Measurements from ENCODE around the gene CTR9.

DNA sequence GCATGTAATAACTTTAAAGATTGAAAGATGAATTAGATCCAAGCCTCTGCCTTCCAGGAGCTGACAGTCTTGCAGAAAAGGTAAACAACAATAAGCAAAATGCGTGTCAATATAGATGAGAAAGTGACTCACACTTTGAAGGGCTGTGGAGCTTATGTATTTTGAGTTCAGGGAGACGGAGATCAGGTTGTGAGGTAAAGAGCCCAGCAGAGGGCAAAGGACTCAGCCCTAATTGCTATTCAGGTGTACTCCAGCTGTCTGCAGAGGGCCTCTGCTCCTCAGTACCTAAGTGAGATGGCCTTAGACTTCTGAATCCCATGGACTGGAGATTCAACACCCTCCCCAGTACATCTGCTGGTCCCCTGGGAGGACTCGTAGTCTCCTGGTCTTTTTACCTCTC is 22.9 kb upstream of the CTR9 start:
- TF ChIP-seq, protein P1, sequence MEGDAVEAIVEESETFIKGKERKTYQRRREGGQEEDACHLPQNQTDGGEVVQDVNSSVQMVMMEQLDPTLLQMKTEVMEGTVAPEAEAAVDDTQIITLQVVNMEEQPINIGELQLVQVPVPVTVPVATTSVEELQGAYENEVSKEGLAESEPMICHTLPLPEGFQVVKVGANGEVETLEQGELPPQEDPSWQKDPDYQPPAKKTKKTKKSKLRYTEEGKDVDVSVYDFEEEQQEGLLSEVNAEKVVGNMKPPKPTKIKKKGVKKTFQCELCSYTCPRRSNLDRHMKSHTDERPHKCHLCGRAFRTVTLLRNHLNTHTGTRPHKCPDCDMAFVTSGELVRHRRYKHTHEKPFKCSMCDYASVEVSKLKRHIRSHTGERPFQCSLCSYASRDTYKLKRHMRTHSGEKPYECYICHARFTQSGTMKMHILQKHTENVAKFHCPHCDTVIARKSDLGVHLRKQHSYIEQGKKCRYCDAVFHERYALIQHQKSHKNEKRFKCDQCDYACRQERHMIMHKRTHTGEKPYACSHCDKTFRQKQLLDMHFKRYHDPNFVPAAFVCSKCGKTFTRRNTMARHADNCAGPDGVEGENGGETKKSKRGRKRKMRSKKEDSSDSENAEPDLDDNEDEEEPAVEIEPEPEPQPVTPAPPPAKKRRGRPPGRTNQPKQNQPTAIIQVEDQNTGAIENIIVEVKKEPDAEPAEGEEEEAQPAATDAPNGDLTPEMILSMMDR (conservative IDR thresholded peaks at IDR 0.05 in 1 of 2, IDR thresholded peaks at IDR 0.05 in 1 of 2; ENCODE audit: extremely low read depth in 1 of 2, insufficient read depth in 1 of 2, low read depth in 1 of 2, low read length in 2 of 2): no peak
- no peak for TF ChIP-seq EZH2 (IDR thresholded peaks at IDR 0.05; ENCODE audit: borderline replicate concordance, low read length)

All from mammary epithelial cell (primary cell).